Stimulated activated memory B cell treated with anti-CD40 and anti-IgM and Interleukin-4, amounts not matched to agents 10 μg/mL and 1 μg/mL and 100 μg/mL, for 72 hours (primary cell): ENCODE results near the gene TPRX2.
"Not testable (repeated sequence)": the region's sequence is repeated elsewhere in the genome, so short reads cannot be mapped to it uniquely, and the experiment has no call there.

Experiments
- ATAC-seq: fragments of 150-1000 bp; cut with Tn5 transposase; 2 replicates; pipeline ENCODE4 v1.10.0; 2021
- H3K27ac Mint-ChIP-seq: one replicate; pipeline ENCODE4 v1.8.0; 2022; ENCODE audit warnings: mild to moderate bottlenecking, mixed read lengths
- H3K27me3 Mint-ChIP-seq: one replicate; pipeline ENCODE4 v1.8.0; 2022; ENCODE audit warnings: mixed read lengths
- H3K36me3 Mint-ChIP-seq: one replicate; pipeline ENCODE4 v1.8.0; 2022; ENCODE audit warnings: mixed read lengths
- H3K4me1 Mint-ChIP-seq: one replicate; pipeline ENCODE4 v1.8.0; 2022; ENCODE audit warnings: mixed read lengths
- H3K4me3 Mint-ChIP-seq: one replicate; pipeline ENCODE4 v1.8.0; 2022; ENCODE audit warnings: mild to moderate bottlenecking, moderate library complexity, mixed read lengths
- H3K9me3 Mint-ChIP-seq: one replicate; pipeline ENCODE4 v1.8.0; 2022; ENCODE audit warnings: mixed read lengths

Gene TPRX2, protein sequence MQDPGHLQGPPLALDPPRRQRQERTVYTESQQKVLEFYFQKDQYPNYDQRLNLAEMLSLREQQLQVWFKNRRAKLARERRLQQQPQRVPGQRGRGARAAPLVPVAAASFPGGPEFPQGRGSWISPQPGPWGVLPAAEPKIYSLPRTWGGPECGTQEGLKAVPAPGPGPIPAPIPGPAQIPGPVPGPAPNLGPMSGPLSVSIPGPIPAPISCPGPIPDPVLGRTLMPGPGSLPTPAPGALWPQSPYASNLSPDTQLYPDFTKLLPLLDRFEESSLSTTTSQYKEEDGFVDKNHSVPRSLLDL

DNA sequence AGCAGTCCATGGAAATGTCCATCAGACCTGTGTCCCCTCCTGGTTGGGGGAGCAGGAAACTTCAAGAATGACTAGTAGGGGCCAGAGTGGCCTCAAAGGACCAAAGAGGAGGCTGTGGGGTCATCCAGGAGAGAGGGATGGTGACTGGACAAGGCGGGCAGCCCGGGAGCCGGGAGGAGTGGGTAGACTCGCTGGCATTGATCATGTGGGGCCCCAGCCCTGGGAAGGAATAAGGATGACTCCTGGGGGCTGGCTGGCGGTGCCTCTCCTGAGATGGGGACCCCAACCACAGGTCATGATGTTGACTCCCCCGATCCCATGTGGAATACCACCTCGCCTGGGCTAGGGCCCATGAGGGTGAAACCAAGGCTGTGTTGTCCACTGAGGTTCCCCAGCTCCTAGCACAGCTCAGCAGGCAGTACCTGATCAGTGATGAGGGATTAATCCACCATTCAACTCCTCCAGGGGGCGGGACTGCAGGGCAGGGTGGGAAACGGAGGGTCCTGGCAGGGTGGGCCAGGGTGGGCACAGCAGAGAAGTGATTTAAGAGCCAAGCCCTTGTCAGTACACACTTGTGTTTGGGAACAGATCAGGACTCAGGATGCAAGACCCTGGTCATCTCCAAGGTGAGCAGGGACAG is at the start of gene TPRX2:
Gene TPRX2, plus strand, starts transcription at position 590 of the 640 bp plus-strand sequence. Its CDS starts 12 bp downstream, at position 602.
- H3K4me1 Mint-ChIP-seq, H3K27ac Mint-ChIP-seq, H3K9me3 Mint-ChIP-seq, H3K36me3 Mint-ChIP-seq, H3K4me3 Mint-ChIP-seq, ATAC-seq: not testable (repeated sequence)
- H3K27me3 Mint-ChIP-seq = peaks cover 40% of the 10 kb centered on the region

DNA sequence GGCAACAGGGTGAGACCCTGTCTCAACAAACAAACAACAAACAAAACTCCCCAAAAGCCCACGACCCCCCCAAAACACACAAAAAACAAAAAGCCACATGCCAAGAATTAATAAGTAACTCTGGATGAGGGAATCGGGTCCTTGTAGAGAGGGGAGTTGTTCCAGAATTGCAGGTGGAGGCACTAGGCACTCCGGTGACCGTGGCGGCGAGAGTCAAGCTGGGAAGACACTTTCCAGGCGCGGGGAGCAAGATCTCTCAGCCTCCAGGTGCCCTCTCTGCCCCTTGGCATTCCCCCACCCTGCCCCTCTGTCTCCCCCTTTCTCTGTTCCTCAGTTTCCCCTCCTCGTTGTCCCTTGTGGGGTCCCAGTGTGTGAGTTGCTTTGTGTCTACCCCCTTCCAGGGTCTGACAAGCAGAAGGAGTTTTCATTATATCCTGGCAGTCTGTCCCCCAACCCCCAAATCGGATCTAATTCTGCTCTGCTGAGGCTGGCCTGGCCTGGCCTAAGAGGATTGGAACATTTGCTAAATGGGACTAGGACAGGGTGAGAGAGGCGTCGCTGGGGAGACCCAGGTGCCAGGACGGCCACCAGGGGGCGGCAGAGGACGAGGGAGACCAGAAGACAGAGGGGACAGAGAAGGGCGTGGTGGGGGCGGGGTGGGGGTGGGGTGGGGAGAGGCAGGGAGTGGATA is 45.6 kb upstream of the TPRX2 start:
- Mint-ChIP-seq H3K36me3 (no peaks in the 10 kb centered on the region), H3K9me3 (no peaks in the 10 kb centered on the region), H3K4me1 (no peaks in the 10 kb centered on the region), H3K27ac (no peak overlapping the region), H3K27me3 (peaks cover 50% of the 10 kb centered on the region), H3K4me3 (no peak overlapping the region)
- ATAC-seq = peak; percentile 62

DNA sequence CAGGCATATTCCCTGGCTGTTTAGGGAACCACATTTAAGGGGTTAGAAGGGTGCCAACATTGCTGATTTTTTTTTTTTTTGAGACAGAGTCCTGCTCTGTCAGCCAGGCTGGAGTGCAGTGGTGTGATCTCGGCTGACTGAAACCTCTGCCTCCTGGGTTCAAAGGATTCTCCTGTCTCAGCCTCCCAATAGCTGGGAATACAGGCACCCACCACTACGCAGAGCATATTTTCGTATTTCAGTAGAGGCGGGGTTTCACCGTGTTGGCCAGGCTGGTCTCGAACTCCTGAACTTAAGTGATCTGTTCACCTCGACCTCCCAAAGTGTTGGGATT is 45.1 kb upstream of the TPRX2 start:
- Mint-ChIP-seq H3K4me1 (no peaks in the 10 kb centered on the region), H3K27me3 (peaks cover 55% of the 10 kb centered on the region), H3K27ac (no peak overlapping the region), H3K4me3 (no peak overlapping the region), H3K9me3 (no peaks in the 10 kb centered on the region), H3K36me3 (no peaks in the 10 kb centered on the region)
- no peak for ATAC-seq

DNA sequence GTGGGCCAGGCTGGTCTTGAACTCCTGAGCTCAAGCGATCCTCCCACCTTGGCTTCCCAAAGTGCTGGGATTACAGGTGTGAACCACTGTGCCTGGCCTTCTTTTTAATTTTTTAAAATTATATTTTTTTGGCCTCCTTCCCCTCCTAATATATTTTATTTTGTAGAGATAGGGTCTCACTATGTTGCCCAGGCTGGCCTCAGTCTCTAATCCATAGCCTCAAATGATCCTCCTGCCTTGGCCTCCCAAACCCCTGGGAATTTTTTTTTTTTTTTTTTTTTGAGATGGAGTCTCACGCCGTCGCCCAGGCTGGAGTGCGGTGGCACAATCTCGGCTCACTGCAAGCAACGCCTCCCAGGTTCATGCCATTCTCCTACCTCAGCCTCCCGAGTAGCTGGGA is 42.8 kb upstream of the TPRX2 start:
- not testable (repeated sequence) for H3K27ac Mint-ChIP-seq, H3K4me3 Mint-ChIP-seq, H3K9me3 Mint-ChIP-seq, ATAC-seq, H3K36me3 Mint-ChIP-seq
- peaks cover 60% of the 10 kb centered on the region for H3K27me3 Mint-ChIP-seq
- peaks cover 11% of the 10 kb centered on the region for H3K4me1 Mint-ChIP-seq

DNA sequence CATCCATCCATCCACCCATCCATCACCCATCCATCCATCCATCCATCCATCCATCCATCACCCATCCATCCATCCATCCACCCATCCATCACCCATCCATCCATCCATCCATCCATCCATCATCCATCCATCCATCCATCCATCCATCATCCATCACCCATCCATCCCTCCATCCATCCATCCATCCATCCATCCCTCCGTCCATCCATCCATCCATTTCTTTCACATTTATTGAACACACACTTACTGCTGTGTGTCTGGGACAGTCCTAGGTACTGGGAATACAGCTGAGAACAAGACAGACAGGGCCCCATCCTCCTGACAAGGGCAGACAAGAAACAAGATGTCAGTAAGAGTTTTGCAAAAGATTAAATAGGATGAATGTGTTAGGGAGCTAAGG is 40.8 kb upstream of the TPRX2 start:
- not testable (repeated sequence) for H3K27ac Mint-ChIP-seq, ATAC-seq, H3K36me3 Mint-ChIP-seq, H3K9me3 Mint-ChIP-seq, H3K4me3 Mint-ChIP-seq
- Mint-ChIP-seq H3K27me3 (peaks cover 64% of the 10 kb centered on the region), H3K4me1 (peaks cover 11% of the 10 kb centered on the region)

DNA sequence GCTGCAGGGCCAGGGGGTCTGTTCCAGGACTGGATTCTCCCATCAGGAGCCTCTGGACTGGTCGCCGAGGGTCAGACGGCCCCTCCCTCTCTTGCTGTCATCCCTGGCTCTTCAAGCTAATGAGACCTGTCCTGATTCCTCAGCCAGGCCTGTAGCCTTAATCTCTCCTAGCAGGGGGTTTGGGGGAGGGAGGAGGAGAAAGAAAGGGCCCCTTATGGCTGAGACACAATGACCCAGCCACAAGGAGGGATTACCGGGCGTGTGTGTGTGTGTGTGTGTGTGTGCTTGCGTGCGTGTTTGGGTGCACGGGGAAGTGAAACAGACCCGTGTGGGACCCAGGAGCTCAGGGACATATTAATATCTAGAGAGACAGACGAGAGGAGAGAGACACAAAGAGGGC is 39.2 kb upstream of the TPRX2 start:
- Mint-ChIP-seq H3K36me3 (no peaks in the 10 kb centered on the region), H3K4me3 (peak overlapping the region; percentile 5), H3K27me3 (peaks cover 55% of the 10 kb centered on the region), H3K4me1 (peaks cover 11% of the 10 kb centered on the region), H3K27ac (peak overlapping the region; percentile 52), H3K9me3 (no peaks in the 10 kb centered on the region)
- ATAC-seq = peak; percentile 63

DNA sequence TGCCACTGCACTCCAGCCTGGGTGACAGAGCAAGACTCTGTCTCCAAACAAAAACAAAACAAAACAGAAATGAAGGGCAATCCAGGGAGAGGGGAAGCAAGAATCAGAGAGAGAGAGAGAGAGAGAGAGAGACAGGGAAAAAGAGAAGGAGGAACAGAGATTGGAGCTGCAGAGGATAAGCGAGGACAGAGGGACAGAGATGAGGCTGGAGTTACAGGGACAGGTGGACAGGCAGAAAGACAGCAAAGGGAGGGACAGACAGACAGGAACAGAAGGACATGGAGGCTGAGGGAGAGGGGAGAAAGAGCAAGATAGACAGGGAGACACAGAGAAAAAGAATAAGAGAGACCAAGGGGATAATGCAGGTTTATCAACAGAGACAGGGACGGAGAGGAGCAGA is 38.6 kb upstream of the TPRX2 start:
- H3K27me3 Mint-ChIP-seq = peaks cover 55% of the 10 kb centered on the region
- H3K4me1 Mint-ChIP-seq = peaks cover 11% of the 10 kb centered on the region
- no peaks in the 10 kb centered on the region for H3K36me3 Mint-ChIP-seq
- H3K27ac Mint-ChIP-seq = peak overlapping the region; percentile 52
- ATAC-seq = no peak
- no peak overlapping the region for H3K4me3 Mint-ChIP-seq
- H3K9me3 Mint-ChIP-seq = no peaks in the 10 kb centered on the region

DNA sequence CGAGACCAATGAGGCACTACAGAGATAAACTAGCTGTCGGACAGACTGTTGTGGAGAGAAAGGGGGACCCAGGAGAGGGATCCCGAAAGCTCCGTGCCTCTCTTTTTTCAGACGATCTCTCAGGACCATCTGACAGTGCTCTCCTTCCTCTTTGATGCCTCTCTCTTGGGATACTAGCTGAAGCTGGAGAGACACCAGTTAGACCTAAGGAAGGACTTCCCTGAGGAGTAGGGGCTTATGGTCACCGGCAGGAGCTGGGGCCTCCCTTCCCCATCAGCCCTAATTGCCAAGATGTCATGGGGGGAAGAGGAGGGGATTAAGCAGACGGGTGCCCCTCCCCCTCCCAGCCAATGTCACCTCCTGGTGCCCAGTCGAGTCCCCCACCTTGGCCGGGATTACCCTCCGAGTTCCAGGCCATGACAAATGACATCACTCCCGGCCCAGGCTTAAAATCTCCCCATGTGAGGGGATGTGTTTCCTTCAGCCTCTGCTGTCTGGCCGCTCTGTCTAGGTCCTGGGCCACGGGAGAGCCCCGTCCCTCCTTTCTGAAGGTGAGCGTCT is 37.5 kb upstream of the TPRX2 start, which contains the start of gene CRX:
Gene CRX, plus strand, starts transcription at position 478 of the 561 bp plus-strand sequence. CDS start 12,507 bp downstream, outside the sequence.
- no peak for ATAC-seq
- Mint-ChIP-seq H3K4me3 (no peak within 1 kb of the TSS), H3K27ac (no peak within 1 kb of the TSS), H3K9me3 (no peaks in the 10 kb centered on the region), H3K27me3 (peaks cover 63% of the 10 kb centered on the region), H3K4me1 (peaks cover 11% of the 10 kb centered on the region), H3K36me3 (no peaks in the 10 kb centered on the region)

DNA sequence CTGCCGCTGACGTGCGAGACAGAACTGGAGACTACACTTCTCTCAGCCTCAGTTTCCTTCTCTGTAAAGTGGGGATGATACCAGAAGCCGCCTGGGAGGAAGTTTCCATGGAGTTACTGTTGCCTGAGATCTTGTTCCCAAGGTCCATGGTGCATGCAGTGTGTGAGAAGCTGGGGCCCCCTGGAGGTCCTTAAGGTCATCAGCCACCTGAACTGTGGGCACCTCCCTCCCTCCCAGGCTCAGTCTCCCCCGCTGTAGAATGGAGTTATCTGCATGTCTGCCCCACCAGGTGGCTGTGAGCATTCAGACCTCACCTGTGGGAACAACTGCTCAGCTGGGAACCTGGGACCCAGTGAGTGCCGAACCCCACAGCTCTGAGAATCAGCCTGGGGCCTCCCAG is 34.6 kb upstream of the TPRX2 start:
- Mint-ChIP-seq H3K9me3 (peaks cover 5% of the 10 kb centered on the region), H3K27me3 (peaks cover 54% of the 10 kb centered on the region), H3K4me3 (no peak overlapping the region), H3K36me3 (no peaks in the 10 kb centered on the region), H3K4me1 (peaks cover 11% of the 10 kb centered on the region), H3K27ac (no peak overlapping the region)
- ATAC-seq = no peak

DNA sequence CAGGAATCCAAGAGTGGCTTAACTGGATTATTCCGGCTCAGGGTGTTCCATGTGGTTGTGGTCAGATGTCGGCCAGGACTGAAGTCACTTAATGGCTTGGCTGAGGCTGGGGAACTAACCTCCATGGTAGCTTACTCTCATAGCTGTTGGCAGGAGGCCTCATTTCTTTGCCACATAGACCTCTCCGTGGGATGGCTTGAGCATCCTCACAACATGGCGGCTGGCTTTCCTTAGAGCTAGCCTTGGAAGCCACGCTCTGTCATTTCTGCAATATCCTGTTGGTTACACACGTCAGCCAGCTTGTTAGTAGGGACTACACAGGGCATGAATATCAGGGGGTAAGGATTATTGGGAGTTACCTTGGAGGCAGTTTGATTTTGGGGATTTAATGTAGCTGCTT is 32.2 kb upstream of the TPRX2 start:
- ATAC-seq = no peak
- Mint-ChIP-seq H3K27ac (no peak overlapping the region), H3K9me3 (peaks cover 5% of the 10 kb centered on the region), H3K4me1 (no peaks in the 10 kb centered on the region), H3K36me3 (no peaks in the 10 kb centered on the region), H3K4me3 (no peak overlapping the region), H3K27me3 (peaks cover 29% of the 10 kb centered on the region)

DNA sequence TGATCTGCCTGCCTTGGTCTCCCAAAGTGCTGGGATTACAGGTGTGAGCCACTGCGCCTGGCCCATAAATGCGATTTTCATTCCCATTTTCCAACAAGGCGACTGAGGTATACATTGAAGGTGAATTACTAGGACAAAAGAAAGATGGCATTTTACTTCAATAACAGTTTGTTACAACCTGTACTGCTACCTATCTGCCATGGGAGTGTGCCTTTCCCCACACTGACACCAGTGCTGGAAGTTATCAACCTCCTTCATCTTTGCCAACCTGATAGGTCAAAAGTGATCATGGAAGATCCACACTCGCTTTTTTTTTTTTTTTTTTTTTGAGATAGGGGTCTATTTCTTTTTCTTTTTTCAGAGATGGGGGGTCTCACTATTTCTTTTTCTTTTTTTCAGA is 26.3 kb upstream of the TPRX2 start:
- Mint-ChIP-seq H3K27ac (no peak overlapping the region), H3K36me3 (no peaks in the 10 kb centered on the region), H3K4me1 (no peaks in the 10 kb centered on the region), H3K4me3 (no peak overlapping the region), H3K27me3 (peaks cover 11% of the 10 kb centered on the region), H3K9me3 (no peaks in the 10 kb centered on the region)
- ATAC-seq = no peak

DNA sequence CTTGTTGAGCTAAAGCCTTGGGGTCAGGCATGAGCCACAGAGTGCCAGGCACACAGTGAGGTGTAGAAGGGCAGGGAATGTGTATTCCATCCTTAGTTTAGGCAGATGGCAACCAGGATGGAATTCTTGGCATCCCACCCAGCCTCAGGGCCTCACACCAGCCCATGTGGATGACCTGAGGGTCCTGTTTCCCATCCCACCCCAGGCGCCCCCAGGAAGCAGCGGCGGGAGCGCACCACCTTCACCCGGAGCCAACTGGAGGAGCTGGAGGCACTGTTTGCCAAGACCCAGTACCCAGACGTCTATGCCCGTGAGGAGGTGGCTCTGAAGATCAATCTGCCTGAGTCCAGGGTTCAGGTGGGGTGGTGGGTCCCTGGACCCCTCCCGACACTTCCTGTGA is 23.0 kb upstream of the TPRX2 start:
- H3K27me3 Mint-ChIP-seq = peaks cover 11% of the 10 kb centered on the region
- H3K36me3 Mint-ChIP-seq = no peaks in the 10 kb centered on the region
- no peaks in the 10 kb centered on the region for H3K4me1 Mint-ChIP-seq
- H3K9me3 Mint-ChIP-seq = no peaks in the 10 kb centered on the region
- H3K4me3 Mint-ChIP-seq = no peak overlapping the region
- no peak overlapping the region for H3K27ac Mint-ChIP-seq
- no peak for ATAC-seq

DNA sequence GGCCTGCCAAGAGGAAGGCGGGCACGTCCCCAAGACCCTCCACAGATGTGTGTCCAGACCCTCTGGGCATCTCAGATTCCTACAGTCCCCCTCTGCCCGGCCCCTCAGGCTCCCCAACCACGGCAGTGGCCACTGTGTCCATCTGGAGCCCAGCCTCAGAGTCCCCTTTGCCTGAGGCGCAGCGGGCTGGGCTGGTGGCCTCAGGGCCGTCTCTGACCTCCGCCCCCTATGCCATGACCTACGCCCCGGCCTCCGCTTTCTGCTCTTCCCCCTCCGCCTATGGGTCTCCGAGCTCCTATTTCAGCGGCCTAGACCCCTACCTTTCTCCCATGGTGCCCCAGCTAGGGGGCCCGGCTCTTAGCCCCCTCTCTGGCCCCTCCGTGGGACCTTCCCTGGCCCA is 19.6 kb upstream of the TPRX2 start:
- H3K4me3 Mint-ChIP-seq = no peak overlapping the region
- peaks cover 34% of the 10 kb centered on the region for H3K27me3 Mint-ChIP-seq
- H3K9me3 Mint-ChIP-seq = no peaks in the 10 kb centered on the region
- no peak for ATAC-seq
- no peak overlapping the region for H3K27ac Mint-ChIP-seq
- no peaks in the 10 kb centered on the region for H3K4me1 Mint-ChIP-seq
- H3K36me3 Mint-ChIP-seq = no peaks in the 10 kb centered on the region

DNA sequence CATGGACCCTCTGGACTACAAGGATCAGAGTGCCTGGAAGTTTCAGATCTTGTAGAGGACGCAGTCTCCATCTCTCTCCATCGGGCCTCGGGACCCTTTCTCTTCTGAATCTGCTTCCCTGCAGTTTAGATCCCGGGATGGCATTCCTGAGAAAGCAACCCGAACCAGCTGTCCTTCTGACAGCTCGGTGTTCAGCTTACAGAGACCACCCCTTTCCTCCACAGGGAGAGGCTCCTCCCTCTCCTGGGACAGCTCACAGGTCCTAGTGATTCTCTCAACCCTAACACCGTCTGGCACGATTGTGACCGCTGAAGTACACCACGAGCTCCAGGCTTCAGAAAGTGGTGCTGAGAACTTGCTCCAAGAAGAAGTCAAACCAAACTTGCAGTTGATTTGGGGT is 19.1 kb upstream of the TPRX2 start:
- no peaks in the 10 kb centered on the region for H3K9me3 Mint-ChIP-seq
- no peak for ATAC-seq
- H3K4me1 Mint-ChIP-seq = no peaks in the 10 kb centered on the region
- H3K27me3 Mint-ChIP-seq = peaks cover 34% of the 10 kb centered on the region
- H3K36me3 Mint-ChIP-seq = no peaks in the 10 kb centered on the region
- H3K27ac Mint-ChIP-seq = no peak overlapping the region
- no peak overlapping the region for H3K4me3 Mint-ChIP-seq

DNA sequence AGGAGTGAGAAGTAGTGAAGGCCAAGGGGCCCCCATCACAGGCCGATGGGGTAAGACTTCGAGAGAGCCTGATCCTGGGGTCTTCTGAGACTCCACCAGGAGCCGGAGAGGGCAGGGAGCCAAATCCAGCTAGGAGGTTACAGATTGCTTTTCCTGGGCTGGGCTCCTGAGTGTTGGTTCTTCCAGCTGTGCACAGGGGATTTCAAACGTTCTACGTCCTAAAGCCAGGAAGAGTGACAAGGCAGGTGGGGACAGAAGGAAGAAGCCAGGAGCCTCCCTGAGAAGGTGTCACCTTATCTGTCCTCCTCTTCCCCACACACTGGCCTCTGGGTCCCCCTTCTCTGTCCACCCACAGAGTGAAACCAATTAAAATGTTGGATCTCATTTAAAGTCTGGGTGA is 16.1 kb upstream of the TPRX2 start:
- H3K4me3 Mint-ChIP-seq = no peak overlapping the region
- no peaks in the 10 kb centered on the region for H3K4me1 Mint-ChIP-seq
- H3K27me3 Mint-ChIP-seq = peaks cover 42% of the 10 kb centered on the region
- no peaks in the 10 kb centered on the region for H3K36me3 Mint-ChIP-seq
- H3K9me3 Mint-ChIP-seq = no peaks in the 10 kb centered on the region
- no peak for ATAC-seq
- no peak overlapping the region for H3K27ac Mint-ChIP-seq
